CD4-positive, CD25-positive, alpha-beta regulatory T cell (primary cell): ENCODE results near the gene PES1. TPM values are rescaled to one million over a fixed set of nuclear protein-coding genes. Genes with fewer than 3 reads are reported as not detected.
A peak's percentile ranks its signal among the peaks of the same experiment; 100 is the strongest.
"Not testable (repeated sequence)": the region's sequence is repeated elsewhere in the genome, so short reads cannot be mapped to it uniquely, and the experiment has no call there.

Experiments
- ATAC-seq, 2 donors: fragments of 150-1000 bp; cut with Tn5 transposase; one replicate each; pipeline ENCODE4 v1.10.0; 2021; ENCODE audit warnings: low read depth in 2 of 2, moderate number of reproducible peaks in 2 of 2, moderate library complexity in 1 of 2
- DNase-seq, 3 donors: peaks; one replicate each; pipeline versions ENCODE4 v3.0.0 to v3.0.0-alpha.2; 2012 to 2022; ENCODE audit warnings: mixed read lengths in 1 of 3
- H3K27ac ChIP-seq: one replicate; pipeline ENCODE4 v1.7.0; 2013; ENCODE audit warnings: mild to moderate bottlenecking, low read length; ENCODE audit not compliant: insufficient read depth, poor library complexity, severe bottlenecking
- H3K27me3 ChIP-seq: one replicate; pipeline ENCODE4 v1.7.0; 2013; ENCODE audit warnings: low read length; ENCODE audit not compliant: control insufficient read depth, insufficient read depth
- H3K36me3 ChIP-seq: one replicate; pipeline ENCODE4 v1.7.0; 2013; ENCODE audit warnings: mild to moderate bottlenecking, low read length, moderate library complexity; ENCODE audit not compliant: control insufficient read depth, insufficient read depth
- H3K4me1 ChIP-seq: 2 replicates; pipeline ENCODE4 v1.7.0; 2013; ENCODE audit warnings: mild to moderate bottlenecking, low read length; ENCODE audit not compliant: insufficient read depth, control insufficient read depth, poor library complexity, severe bottlenecking
- H3K4me3 ChIP-seq: one replicate; pipeline ENCODE4 v1.7.0; 2013; ENCODE audit warnings: low read depth, mild to moderate bottlenecking, low read length, moderate library complexity
- H3K9me3 ChIP-seq, 2 experiments: 1 replicate in 1 of 2; 2 replicates in 1 of 2; pipeline ENCODE4 v1.7.0; 2013; ENCODE audit warnings: low read length in 2 of 2, mild to moderate bottlenecking in 1 of 2, moderate library complexity in 1 of 2; ENCODE audit not compliant: control insufficient read depth in 2 of 2
- H3K27ac Mint-ChIP-seq, 3 donors: one replicate each; pipeline ENCODE4 v1.8.0; 2020 to 2022; ENCODE audit warnings: mild to moderate bottlenecking in 3 of 3, mixed read lengths in 3 of 3, moderate library complexity in 2 of 3
- H3K27me3 Mint-ChIP-seq: one replicate; pipeline ENCODE4 v1.8.0; 2022; ENCODE audit warnings: mild to moderate bottlenecking, mixed read lengths
- H3K36me3 Mint-ChIP-seq: one replicate; pipeline ENCODE4 v1.8.0; 2020; ENCODE audit warnings: mixed read lengths
- H3K4me1 Mint-ChIP-seq, 4 donors: one replicate each; pipeline ENCODE4 v1.8.0; 2020 to 2022; ENCODE audit warnings: mixed read lengths in 4 of 4, mild to moderate bottlenecking in 1 of 4
- H3K4me3 Mint-ChIP-seq, 4 donors: one replicate each; pipeline ENCODE4 v1.8.0; 2020 to 2022; ENCODE audit warnings: mild to moderate bottlenecking in 4 of 4, mixed read lengths in 4 of 4, moderate library complexity in 3 of 4
- H3K9me3 Mint-ChIP-seq, 7 donors: one replicate each; pipeline ENCODE4 v1.8.0; 2020 to 2022; ENCODE audit warnings: mixed read lengths in 7 of 7, mild to moderate bottlenecking in 3 of 7, moderate library complexity in 2 of 7
- polyA plus RNA-seq, 4 donors: library from polyadenylated mRNA; unstranded; fragments of 300-500 nt; fragmentation: Illumina TruSeq; gene quantifications; one replicate each; pipeline ENCODE4 v1.2.3, GENCODE V29; 2021
- total RNA-seq: library from RNA; stranded (reverse); gene quantifications from one replicate; pipeline ENCODE4 v1.2.3, GENCODE V29; 2022

Gene PES1
- total and polyA plus RNA-seq, 5 donors from 2014 or later, result 35.2 to 47.9 (median 36.8) TPM

DNA sequence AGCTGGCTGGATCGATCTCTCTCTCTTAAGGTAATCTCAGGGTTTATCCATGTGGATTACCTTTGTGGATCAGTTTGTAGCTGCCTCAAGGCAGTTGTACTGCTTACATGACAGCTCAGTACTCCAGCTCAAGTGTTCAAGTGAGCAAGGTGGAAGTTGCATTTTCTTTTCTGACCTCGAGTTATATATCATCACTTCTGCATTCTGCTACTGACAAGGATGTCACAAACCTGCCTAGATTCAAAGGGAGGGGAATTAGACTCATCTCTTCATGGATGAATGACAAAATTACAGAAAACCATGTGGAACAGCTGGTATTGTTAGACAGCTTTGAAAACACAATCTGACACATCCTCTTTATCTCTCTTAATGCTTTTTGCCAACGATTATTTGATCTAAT lies 9.2 kb upstream of the PES1 start:
- H3K27ac Mint-ChIP-seq, result no peak overlapping the region
- no peaks in the 10 kb centered on the region for H3K36me3 Mint-ChIP-seq
- Histone ChIP-seq H3K4me3 (no peak overlapping the region), H3K27ac (no peak overlapping the region), H3K9me3 (no peaks in the 10 kb centered on the region), H3K27me3 (no peaks in the 10 kb centered on the region), H3K4me1 (peaks cover 4% of the 10 kb centered on the region), H3K36me3 (no peaks in the 10 kb centered on the region)
- H3K27me3 Mint-ChIP-seq, result peaks cover 11% of the 10 kb centered on the region
- peaks cover 0 to 2% (median 0%) of the 10 kb centered on the region in 7 donors for H3K9me3 Mint-ChIP-seq
- ATAC-seq, result no peak
- peaks cover 0 to 8% (median 4%) of the 10 kb centered on the region in 4 donors for H3K4me1 Mint-ChIP-seq
- no peak for DNase-seq
- H3K4me3 Mint-ChIP-seq, result no peak overlapping the region

- ATAC-seq (no peak), DNase-seq (no peak)
- Histone ChIP-seq H3K27me3 (no peaks in the 10 kb centered on the region), H3K27ac (no peak overlapping the region), H3K9me3 (no peaks in the 10 kb centered on the region), H3K36me3 (no peaks in the 10 kb centered on the region), H3K4me1 (no peaks in the 10 kb centered on the region), H3K4me3 (no peak overlapping the region)
- Mint-ChIP-seq H3K27ac (no peak overlapping the region), H3K36me3 (no peaks in the 10 kb centered on the region), H3K27me3 (peaks cover 17% of the 10 kb centered on the region), H3K4me3 (no peak overlapping the region), H3K4me1 (peaks cover 0 to 2% (median 0%) of the 10 kb centered on the region in 4 donors), H3K9me3 (peaks cover 0 to 2% (median 0%) of the 10 kb centered on the region in 7 donors)
Observed at GRCh38 chr22:30598986-30599385, 7.3 kb upstream of the PES1 start.

GRCh38 chr22:30596886-30597285 lies 5.2 kb upstream of the PES1 start:
- H3K4me1 ChIP-seq, result no peaks in the 10 kb centered on the region
- Mint-ChIP-seq H3K4me1 (peaks cover 0 to under 1% (median 0%) of the 10 kb centered on the region in 4 donors), H3K27ac (no peak overlapping the region)

DNA sequence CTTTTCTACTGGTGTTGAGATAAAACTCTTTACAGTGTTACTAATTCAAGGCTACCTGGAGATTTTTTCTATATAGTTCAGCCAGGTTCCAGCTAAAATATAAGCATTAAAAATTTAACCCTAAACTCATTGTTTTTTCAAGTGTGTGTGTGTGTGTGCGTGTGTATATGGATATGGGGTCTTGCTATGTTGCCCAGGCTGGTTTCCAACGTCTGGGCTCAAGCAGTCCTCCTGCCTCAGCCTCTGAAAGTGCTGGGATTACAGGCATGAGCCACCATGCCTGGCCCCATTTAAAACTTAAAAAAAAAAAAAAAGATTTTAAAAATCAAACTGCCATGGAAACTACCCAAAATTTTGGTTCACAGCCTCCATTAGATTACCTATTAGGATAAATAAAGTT lies 4.5 kb upstream of the PES1 start:
- no peaks in the 10 kb centered on the region for H3K4me1 Mint-ChIP-seq
- Histone ChIP-seq H3K9me3 (no peaks in the 10 kb centered on the region), H3K36me3 (no peaks in the 10 kb centered on the region), H3K4me1 (peaks cover 7% of the 10 kb centered on the region), H3K27me3 (no peaks in the 10 kb centered on the region), H3K4me3 (no peak overlapping the region), H3K27ac (no peak overlapping the region)
- no peak overlapping the region for H3K27ac Mint-ChIP-seq
- no peak overlapping the region for H3K4me3 Mint-ChIP-seq
- no peaks in the 10 kb centered on the region for H3K36me3 Mint-ChIP-seq
- peaks cover 21% of the 10 kb centered on the region for H3K27me3 Mint-ChIP-seq
- DNase-seq (no peak), ATAC-seq (no peak)
- H3K9me3 Mint-ChIP-seq, result peaks cover 0 to 2% (median 0%) of the 10 kb centered on the region in 7 donors

More at GRCh38 chr22:30596886-30597285, 5.2 kb upstream of the PES1 start:
- no peaks in the 10 kb centered on the region for H3K27me3 ChIP-seq
- H3K9me3 ChIP-seq, result no peaks in the 10 kb centered on the region
- peaks cover 0 to 2% (median 0%) of the 10 kb centered on the region in 7 donors for H3K9me3 Mint-ChIP-seq
- H3K36me3 Mint-ChIP-seq, result no peaks in the 10 kb centered on the region
- H3K27ac ChIP-seq, result no peak overlapping the region
- no peak overlapping the region for H3K4me3 Mint-ChIP-seq
- H3K36me3 ChIP-seq, result no peaks in the 10 kb centered on the region
- H3K4me3 ChIP-seq, result no peak overlapping the region
- no peak for ATAC-seq
- peaks cover 23% of the 10 kb centered on the region for H3K27me3 Mint-ChIP-seq
- DNase-seq, result no peak

- Histone ChIP-seq H3K4me3 (peak overlapping the region; percentile 55), H3K36me3 (peaks cover 22% of the 10 kb centered on the region), H3K4me1 (peaks cover 21% of the 10 kb centered on the region)
- not testable (repeated sequence) for H3K4me3 Mint-ChIP-seq, H3K27ac Mint-ChIP-seq, H3K9me3 Mint-ChIP-seq, H3K27ac ChIP-seq, H3K9me3 ChIP-seq, ATAC-seq, DNase-seq, H3K27me3 ChIP-seq
- peaks cover 12% of the 10 kb centered on the region for H3K36me3 Mint-ChIP-seq
- peaks cover 0 to 15% (median 0%) of the 10 kb centered on the region in 4 donors for H3K4me1 Mint-ChIP-seq
- peaks cover 17% of the 10 kb centered on the region for H3K27me3 Mint-ChIP-seq
Observed at GRCh38 chr22:30592360-30592713, 627 bp upstream of the PES1 start.

- Mint-ChIP-seq H3K4me3 (no peak overlapping the region), H3K9me3 (no peaks in the 10 kb centered on the region), H3K27me3 (peaks cover 17% of the 10 kb centered on the region), H3K36me3 (peaks cover 21% of the 10 kb centered on the region), H3K4me1 (peaks cover 0 to 15% (median 0%) of the 10 kb centered on the region in 4 donors), H3K27ac (no peak overlapping the region)
- H3K9me3 ChIP-seq, result no peaks in the 10 kb centered on the region
- H3K27ac ChIP-seq, result peak overlapping the region; percentile 91
- H3K4me1 ChIP-seq, result peaks cover 21% of the 10 kb centered on the region
- no peaks in the 10 kb centered on the region for H3K27me3 ChIP-seq
- no peak for ATAC-seq
- H3K4me3 ChIP-seq, result peak overlapping the region; percentile 97
- H3K36me3 ChIP-seq, result peaks cover 34% of the 10 kb centered on the region
- peak in 1 of 3 donors; percentile 21 for DNase-seq
Observed at GRCh38 chr22:30591191-30591587, 521 bp downstream of the PES1 start.

GRCh38 chr22:30586414-30586813 lies 5.3 kb downstream of the PES1 start:
- peaks cover 16% of the 10 kb centered on the region for H3K4me1 ChIP-seq
- H3K4me3 Mint-ChIP-seq, result peak overlapping the region in 1 of 4 donors; percentile 64
- H3K27me3 ChIP-seq, result no peaks in the 10 kb centered on the region

DNA sequence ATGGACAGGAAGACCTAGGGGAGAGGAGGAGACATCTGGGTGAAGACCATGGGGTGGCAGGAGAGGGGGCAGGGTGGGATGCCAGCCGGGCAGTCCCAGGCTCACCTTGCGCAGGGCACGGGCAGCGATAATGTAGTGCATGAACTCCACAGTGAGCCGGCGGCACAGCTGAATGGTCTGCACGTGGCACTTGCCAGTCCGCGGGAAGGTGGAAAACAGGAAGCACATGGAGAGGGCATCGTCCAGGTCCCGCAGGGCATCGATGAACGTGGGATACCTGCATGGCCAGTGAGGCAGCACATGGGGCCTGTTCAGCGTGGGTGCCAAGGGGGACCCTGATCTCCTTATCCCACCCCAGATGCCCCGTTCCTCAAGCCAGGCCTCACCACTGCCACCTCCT lies 7.3 kb downstream of the PES1 start:
- Mint-ChIP-seq H3K9me3 (peaks cover 0 to 3% (median 0%) of the 10 kb centered on the region in 7 donors), H3K4me3 (no peak overlapping the region), H3K27me3 (no peaks in the 10 kb centered on the region), H3K36me3 (peaks cover 44% of the 10 kb centered on the region), H3K4me1 (peaks cover 0 to 2% (median under 1%) of the 10 kb centered on the region in 4 donors), H3K27ac (no peak overlapping the region)
- no peak for ATAC-seq
- H3K27ac ChIP-seq, result no peak overlapping the region
- no peak for DNase-seq
- no peaks in the 10 kb centered on the region for H3K4me1 ChIP-seq
- no peaks in the 10 kb centered on the region for H3K27me3 ChIP-seq
- peaks cover 0 to 7% of the 10 kb centered on the region in 2 experiments for H3K9me3 ChIP-seq
- peaks cover 96% of the 10 kb centered on the region for H3K36me3 ChIP-seq
- no peak overlapping the region for H3K4me3 ChIP-seq

More at GRCh38 chr22:30586414-30586813, 5.3 kb downstream of the PES1 start:
- H3K27ac Mint-ChIP-seq, result no peak overlapping the region
- Histone ChIP-seq H3K36me3 (peaks cover 78% of the 10 kb centered on the region), H3K27ac (no peak overlapping the region), H3K9me3 (no peaks in the 10 kb centered on the region), H3K4me3 (no peak overlapping the region)
- H3K4me1 Mint-ChIP-seq, result peaks cover 0 to 15% (median 0%) of the 10 kb centered on the region in 4 donors
- peaks cover 0 to 2% (median 0%) of the 10 kb centered on the region in 7 donors for H3K9me3 Mint-ChIP-seq
- DNase-seq, result no peak
- no peaks in the 10 kb centered on the region for H3K27me3 Mint-ChIP-seq
- H3K36me3 Mint-ChIP-seq, result peaks cover 35% of the 10 kb centered on the region
- no peak for ATAC-seq
